ENCODE results near the gene LRRC56. TPM values are rescaled to one million over a fixed set of nuclear protein-coding genes. Genes with fewer than 3 reads are reported as not detected.

The LRRC56 gene
- total RNA-seq, 4 donors from 2014 or later, result 0.13 to 0.69 (median 0.20) TPM; not detected in 1

DNA sequence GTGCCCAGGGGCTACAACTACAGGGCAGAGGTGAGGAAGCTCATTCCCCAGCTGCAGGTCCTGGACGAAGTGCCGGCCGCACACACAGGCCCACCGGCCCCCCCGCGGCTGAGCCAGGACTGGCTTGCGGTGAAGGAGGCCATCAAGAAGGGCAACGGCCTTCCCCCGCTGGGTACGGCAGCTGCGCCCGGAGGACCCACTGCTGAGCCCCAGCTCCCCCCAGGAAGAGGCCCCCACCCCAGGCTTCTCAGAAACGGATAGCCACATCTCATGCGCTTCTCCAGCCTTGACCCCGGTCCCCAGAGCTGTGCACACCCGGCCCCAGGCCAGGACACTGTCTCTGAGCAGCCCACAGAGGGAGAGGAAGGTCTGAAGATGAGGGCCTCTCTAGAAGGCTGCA lies 13.8 kb downstream of the LRRC56 start:
- no CpG with 5 or more reads among the region's 16 CpGs for WGBS, 2 donors (ENCODE audit: low coverage in 1 of 2)
- H3K27ac ChIP-seq, result no peak overlapping the region
- TF ChIP-seq EP300 (IDR thresholded peaks at IDR 0.05) (no peak), POLR2A (IDR thresholded peaks at IDR 0.05) (no peak), POLR2AphosphoS5 (IDR thresholded peaks at IDR 0.05) (no peak)
- TF ChIP-seq, protein P1, sequence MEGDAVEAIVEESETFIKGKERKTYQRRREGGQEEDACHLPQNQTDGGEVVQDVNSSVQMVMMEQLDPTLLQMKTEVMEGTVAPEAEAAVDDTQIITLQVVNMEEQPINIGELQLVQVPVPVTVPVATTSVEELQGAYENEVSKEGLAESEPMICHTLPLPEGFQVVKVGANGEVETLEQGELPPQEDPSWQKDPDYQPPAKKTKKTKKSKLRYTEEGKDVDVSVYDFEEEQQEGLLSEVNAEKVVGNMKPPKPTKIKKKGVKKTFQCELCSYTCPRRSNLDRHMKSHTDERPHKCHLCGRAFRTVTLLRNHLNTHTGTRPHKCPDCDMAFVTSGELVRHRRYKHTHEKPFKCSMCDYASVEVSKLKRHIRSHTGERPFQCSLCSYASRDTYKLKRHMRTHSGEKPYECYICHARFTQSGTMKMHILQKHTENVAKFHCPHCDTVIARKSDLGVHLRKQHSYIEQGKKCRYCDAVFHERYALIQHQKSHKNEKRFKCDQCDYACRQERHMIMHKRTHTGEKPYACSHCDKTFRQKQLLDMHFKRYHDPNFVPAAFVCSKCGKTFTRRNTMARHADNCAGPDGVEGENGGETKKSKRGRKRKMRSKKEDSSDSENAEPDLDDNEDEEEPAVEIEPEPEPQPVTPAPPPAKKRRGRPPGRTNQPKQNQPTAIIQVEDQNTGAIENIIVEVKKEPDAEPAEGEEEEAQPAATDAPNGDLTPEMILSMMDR (IDR thresholded peaks at IDR 0.05), result no peak
- H3K4me3 ChIP-seq, result no peak overlapping the region
- no peaks in the 10 kb centered on the region for H3K9me3 ChIP-seq
- peaks cover 0 to 7% of the 10 kb centered on the region in 2 donors for H3K36me3 ChIP-seq
- ATAC-seq, result no peak
- peaks cover 68% of the 10 kb centered on the region for H3K27me3 ChIP-seq
- H3K4me1 ChIP-seq, result peaks cover 0 to 21% (median 12%) of the 10 kb centered on the region in 3 donors

DNA sequence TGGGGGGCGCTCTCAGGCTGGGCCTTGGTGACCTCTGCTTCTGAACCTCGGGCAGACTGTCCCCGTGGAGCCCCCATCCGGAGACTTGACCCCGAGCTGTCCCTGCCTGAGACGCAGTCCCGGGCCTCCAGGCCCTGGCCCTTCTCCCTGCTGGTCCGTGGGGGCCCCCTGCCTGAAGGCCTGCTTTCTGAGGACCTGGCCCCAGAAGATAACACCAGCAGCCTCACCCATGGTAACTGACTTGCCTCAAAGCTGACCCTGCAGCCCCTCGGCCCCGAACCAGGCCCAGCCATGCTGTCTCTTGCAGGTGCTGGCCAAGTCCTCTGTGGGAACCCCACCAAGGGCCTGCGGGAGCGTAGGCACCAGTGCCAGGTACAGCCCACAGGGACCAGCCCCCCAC lies 14.3 kb downstream of the LRRC56 start:
- ATAC-seq, result no peak
- Histone ChIP-seq H3K36me3 (peaks cover 0 to 7% of the 10 kb centered on the region in 2 donors), H3K27ac (no peak overlapping the region), H3K4me3 (no peak overlapping the region), H3K4me1 (peaks cover 0 to 25% (median 12%) of the 10 kb centered on the region in 3 donors), H3K27me3 (peaks cover 73% of the 10 kb centered on the region), H3K9me3 (no peaks in the 10 kb centered on the region)
- no CpG with 5 or more reads among the region's 12 CpGs for WGBS, 2 donors (ENCODE audit: low coverage in 1 of 2)
- TF ChIP-seq, protein P1 (IDR thresholded peaks at IDR 0.05), result no peak
- TF ChIP-seq POLR2AphosphoS5 (IDR thresholded peaks at IDR 0.05) (no peak), EP300 (IDR thresholded peaks at IDR 0.05) (no peak), POLR2A (IDR thresholded peaks at IDR 0.05) (no peak)

DNA sequence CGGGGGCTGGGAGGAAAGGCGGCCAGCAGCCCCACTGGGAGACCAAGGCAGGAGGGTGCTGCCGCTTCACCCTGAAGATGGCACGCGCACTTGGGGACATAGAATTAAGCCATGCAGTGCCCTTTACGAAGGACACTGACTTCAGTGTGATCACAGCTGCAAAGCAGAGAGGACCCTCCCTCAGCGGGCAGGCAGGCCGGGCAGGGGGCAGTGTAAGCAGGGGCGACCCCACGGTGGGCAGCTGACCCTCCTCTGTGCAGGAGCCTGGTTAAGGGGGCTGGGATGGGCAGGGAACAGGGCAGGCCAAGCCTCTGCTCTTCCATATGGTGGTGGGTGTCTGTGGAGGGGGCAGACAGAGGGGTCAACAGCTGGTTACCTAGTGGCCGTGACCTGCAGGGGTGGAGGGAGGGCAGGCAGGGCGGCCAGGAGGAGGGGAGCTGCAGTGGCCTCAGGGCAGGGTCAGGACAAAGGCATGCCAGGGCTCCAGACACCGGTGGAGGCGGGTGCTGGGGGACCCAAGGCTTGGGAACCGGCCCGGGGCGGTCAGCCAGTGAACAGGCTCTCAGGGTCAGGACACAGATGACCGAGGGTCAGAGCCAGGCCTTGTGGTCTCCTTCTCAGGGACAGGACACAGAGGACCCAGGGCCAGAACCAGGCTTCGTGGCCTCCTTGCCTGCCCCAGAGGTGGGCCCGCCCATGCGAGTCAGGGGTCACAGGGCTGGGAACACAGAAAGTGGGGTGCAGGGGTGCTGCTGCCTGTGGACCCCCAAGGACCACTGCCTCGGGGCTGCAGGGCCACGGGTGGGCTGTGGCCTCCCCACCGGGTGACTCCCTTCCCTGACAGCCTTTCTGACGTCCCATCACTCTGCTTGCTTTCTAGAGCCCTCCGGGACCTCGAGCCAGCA lies 16.0 kb downstream of the LRRC56 start:
- H3K36me3 ChIP-seq, result peaks cover 0 to 7% of the 10 kb centered on the region in 2 donors
- ATAC-seq, result no peak
- no peak overlapping the region for H3K27ac ChIP-seq
- no peaks in the 10 kb centered on the region for H3K9me3 ChIP-seq
- H3K27me3 ChIP-seq, result peaks cover 90% of the 10 kb centered on the region
- peaks cover 0 to 25% (median 12%) of the 10 kb centered on the region in 3 donors for H3K4me1 ChIP-seq
- WGBS, 2 donors (ENCODE audit: low coverage in 1 of 2), result 67 to 95% methylated on average over 3 to 4 of the region's 27 CpGs
- TF ChIP-seq, protein P1 (IDR thresholded peaks at IDR 0.05), result no peak
- H3K4me3 ChIP-seq, result no peak overlapping the region

DNA sequence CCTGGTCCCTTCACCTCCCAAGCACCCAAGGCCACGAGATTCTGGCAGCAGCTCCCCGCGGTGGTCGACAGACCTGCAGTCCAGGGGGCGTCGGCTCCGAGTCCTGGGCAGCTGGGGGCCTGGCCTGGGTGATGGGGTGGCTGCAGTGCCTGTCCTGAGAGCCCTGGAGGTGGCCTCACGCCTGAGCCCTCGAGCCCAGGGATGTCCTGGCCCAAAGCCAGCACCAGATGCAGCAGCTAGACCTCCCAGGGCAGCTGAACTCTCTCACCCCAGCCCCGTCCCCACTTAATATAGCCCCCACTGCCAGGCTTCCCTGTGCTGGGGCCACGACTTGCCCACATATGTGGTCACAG lies 16.6 kb downstream of the LRRC56 start:
- peaks cover 0 to 7% of the 10 kb centered on the region in 2 donors for H3K36me3 ChIP-seq
- no peak overlapping the region for H3K4me3 ChIP-seq
- H3K9me3 ChIP-seq, result no peaks in the 10 kb centered on the region
- H3K4me1 ChIP-seq, result peaks cover 0 to 25% (median 12%) of the 10 kb centered on the region in 3 donors
- no peak for ATAC-seq
- TF ChIP-seq POLR2AphosphoS5 (IDR thresholded peaks at IDR 0.05), result no peak
- no peak for TF ChIP-seq POLR2A (IDR thresholded peaks at IDR 0.05)
- TF ChIP-seq, protein P1 (IDR thresholded peaks at IDR 0.05), result no peak
- TF ChIP-seq EP300 (IDR thresholded peaks at IDR 0.05), result no peak
- WGBS, 2 donors (ENCODE audit: low coverage in 1 of 2), result no CpG with 5 or more reads among the region's 11 CpGs
- H3K27me3 ChIP-seq, result peaks cover 97% of the 10 kb centered on the region
- H3K27ac ChIP-seq, result no peak overlapping the region

Measured in gastroesophageal sphincter (tissue), 4 donors.